PFSK-1 (cell line): ENCODE measurements around the gene MEGF6.

ENCODE experiments used
- FOXP2 ChIP-seq: optimal IDR thresholded peaks from 2 replicates; pipeline ENCODE3; 2011; ENCODE audit warnings: borderline replicate concordance, control low read depth, inconsistent platforms; ENCODE audit not compliant: insufficient read depth; ENCODE audit errors: extremely low read length, extremely low read depth
- POLR2AphosphoS5 ChIP-seq: IDR thresholded peaks from 2 replicates; pipeline ENCODE4 v1.6.1; 2012; ENCODE audit warnings: low read depth, mild to moderate bottlenecking, control low read depth, low read length, moderate library complexity
- REST ChIP-seq, 2 experiments: IDR thresholded peaks; 2 replicates each; pipeline versions ENCODE4 v1.6.1 to v1.8.0; 2011 to 2012; ENCODE audit warnings: low read depth in 2 of 2, low read length in 2 of 2, control low read depth in 1 of 2, inconsistent platforms in 1 of 2, mild to moderate bottlenecking in 1 of 2, moderate library complexity in 1 of 2; ENCODE audit not compliant: insufficient read depth in 1 of 2
- SIN3A ChIP-seq: IDR thresholded peaks from 2 replicates; pipeline ENCODE4 v1.6.1; 2012; ENCODE audit warnings: mild to moderate bottlenecking, low read length, moderate library complexity, borderline replicate concordance; ENCODE audit not compliant: insufficient read depth
- TAF1 ChIP-seq: IDR thresholded peaks from 2 replicates; pipeline ENCODE4 v1.6.1; 2012; ENCODE audit warnings: low read length, control low read depth, borderline replicate concordance; ENCODE audit not compliant: insufficient read depth

The MEGF6 gene

DNA sequence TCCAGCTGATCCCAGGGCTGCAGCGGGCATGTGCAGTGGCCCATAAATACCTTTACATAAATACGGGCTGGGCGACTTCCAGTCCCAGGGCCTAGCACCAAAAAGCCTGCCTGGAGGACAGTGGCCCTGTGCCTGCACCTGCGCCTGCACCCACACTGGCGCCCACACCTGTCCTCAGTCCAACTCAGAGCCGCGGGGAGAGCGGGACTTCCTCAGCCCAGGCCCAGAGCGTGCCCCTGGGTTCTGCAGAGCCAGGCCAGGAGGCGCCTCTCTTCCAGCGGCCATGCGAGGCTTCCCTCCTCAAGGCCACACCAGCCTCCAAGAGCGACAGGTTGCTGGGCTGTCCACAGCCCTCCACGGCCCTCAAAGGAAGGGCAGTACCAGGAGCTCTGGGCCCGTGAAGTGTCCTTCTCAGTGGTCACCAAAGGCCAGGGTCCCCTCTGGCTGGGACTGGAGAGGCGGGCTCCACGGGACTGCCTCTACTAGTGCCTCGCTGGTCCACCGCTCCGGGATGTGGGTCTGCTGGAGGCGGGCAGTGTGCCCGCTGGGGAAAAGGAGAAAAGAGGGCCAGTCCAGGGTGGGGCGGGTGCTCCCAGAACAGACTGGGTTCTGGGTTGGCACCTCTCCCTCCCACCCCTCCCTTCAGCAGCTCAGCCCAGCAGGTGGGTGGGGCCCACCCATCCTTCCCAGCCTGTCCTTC, 121.1 kb downstream of the MEGF6 start:
- TF ChIP-seq REST (IDR thresholded peaks at IDR 0.05; ENCODE audit: insufficient read depth in 1 of 2, low read depth in 2 of 2, low read length in 2 of 2) (no peak), FOXP2 (no peak), SIN3A (no peak), POLR2AphosphoS5 (no peak), TAF1 (no peak)

- TF ChIP-seq REST (IDR thresholded peaks at IDR 0.05; ENCODE audit: insufficient read depth in 1 of 2, low read depth in 2 of 2, low read length in 2 of 2) (no peak), POLR2AphosphoS5 (no peak), SIN3A (no peak)
Measured at GRCh38 chr1:3488432-3488831, 122.9 kb downstream of the MEGF6 start.

GRCh38 chr1:3485016-3485415, 126.3 kb downstream of the MEGF6 start:
- TF ChIP-seq TAF1 (no peak), FOXP2 (no peak), SIN3A (no peak), POLR2AphosphoS5 (no peak), REST (IDR thresholded peaks at IDR 0.05; ENCODE audit: insufficient read depth in 1 of 2, low read depth in 2 of 2, low read length in 2 of 2) (no peak)

- TF ChIP-seq FOXP2 (no peak), REST (IDR thresholded peaks at IDR 0.05; ENCODE audit: insufficient read depth in 1 of 2, low read depth in 2 of 2, low read length in 2 of 2) (no peak), POLR2AphosphoS5 (no peak), TAF1 (no peak)
Measured at GRCh38 chr1:3483801-3484444, 127.4 kb downstream of the MEGF6 start.

DNA sequence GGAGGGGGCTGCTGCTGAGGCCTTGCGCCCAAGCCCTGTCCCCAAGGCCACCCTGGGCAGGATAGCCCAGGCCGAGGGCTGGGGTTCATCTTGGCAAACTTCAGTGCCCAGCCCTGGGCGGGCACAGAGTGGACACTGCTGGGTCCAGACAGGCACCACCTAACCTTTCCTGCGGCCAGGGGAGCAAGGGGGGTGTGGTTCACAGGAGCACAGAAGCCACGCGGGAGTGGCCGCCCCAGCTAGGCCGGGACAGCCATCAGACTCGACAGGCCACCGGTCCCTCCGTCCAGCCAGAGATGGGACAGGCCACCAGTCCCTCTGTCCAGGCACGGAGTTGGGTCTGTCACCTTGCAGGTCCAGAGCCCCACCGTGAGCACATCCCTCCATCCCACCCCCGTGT, 127.9 kb downstream of the MEGF6 start:
- no peak for TF ChIP-seq POLR2AphosphoS5
- no peak for TF ChIP-seq SIN3A
- no peak for TF ChIP-seq TAF1
- TF ChIP-seq REST (IDR thresholded peaks at IDR 0.05; ENCODE audit: insufficient read depth in 1 of 2, low read depth in 2 of 2, low read length in 2 of 2): no peak
- TF ChIP-seq FOXP2: no peak
